CD4-positive, CD25-positive, alpha-beta regulatory T cell (primary cell): ENCODE results near the gene TMEM161A. TPM values are rescaled to one million over a fixed set of nuclear protein-coding genes. Genes with fewer than 3 reads are reported as not detected.

Source experiments
- ATAC-seq, 2 donors: fragments of 150-1000 bp; cut with Tn5 transposase; one replicate each; pipeline ENCODE4 v1.10.0; 2021; ENCODE audit warnings: low read depth in 2 of 2, moderate number of reproducible peaks in 2 of 2, moderate library complexity in 1 of 2
- DNase-seq, 3 donors: peaks; one replicate each; pipeline versions ENCODE4 v3.0.0 to v3.0.0-alpha.2; 2012 to 2022; ENCODE audit warnings: mixed read lengths in 1 of 3
- H3K27ac ChIP-seq: one replicate; pipeline ENCODE4 v1.7.0; 2013; ENCODE audit warnings: mild to moderate bottlenecking, low read length; ENCODE audit not compliant: insufficient read depth, poor library complexity, severe bottlenecking
- H3K27me3 ChIP-seq: one replicate; pipeline ENCODE4 v1.7.0; 2013; ENCODE audit warnings: low read length; ENCODE audit not compliant: control insufficient read depth, insufficient read depth
- H3K36me3 ChIP-seq: one replicate; pipeline ENCODE4 v1.7.0; 2013; ENCODE audit warnings: mild to moderate bottlenecking, low read length, moderate library complexity; ENCODE audit not compliant: control insufficient read depth, insufficient read depth
- H3K4me1 ChIP-seq: 2 replicates; pipeline ENCODE4 v1.7.0; 2013; ENCODE audit warnings: mild to moderate bottlenecking, low read length; ENCODE audit not compliant: insufficient read depth, control insufficient read depth, poor library complexity, severe bottlenecking
- H3K4me3 ChIP-seq: one replicate; pipeline ENCODE4 v1.7.0; 2013; ENCODE audit warnings: low read depth, mild to moderate bottlenecking, low read length, moderate library complexity
- H3K9me3 ChIP-seq, 2 experiments: 1 replicate in 1 of 2; 2 replicates in 1 of 2; pipeline ENCODE4 v1.7.0; 2013; ENCODE audit warnings: low read length in 2 of 2, mild to moderate bottlenecking in 1 of 2, moderate library complexity in 1 of 2; ENCODE audit not compliant: control insufficient read depth in 2 of 2
- H3K27ac Mint-ChIP-seq, 3 donors: one replicate each; pipeline ENCODE4 v1.8.0; 2020 to 2022; ENCODE audit warnings: mild to moderate bottlenecking in 3 of 3, mixed read lengths in 3 of 3, moderate library complexity in 2 of 3
- H3K27me3 Mint-ChIP-seq: one replicate; pipeline ENCODE4 v1.8.0; 2022; ENCODE audit warnings: mild to moderate bottlenecking, mixed read lengths
- H3K36me3 Mint-ChIP-seq: one replicate; pipeline ENCODE4 v1.8.0; 2020; ENCODE audit warnings: mixed read lengths
- H3K4me1 Mint-ChIP-seq, 4 donors: one replicate each; pipeline ENCODE4 v1.8.0; 2020 to 2022; ENCODE audit warnings: mixed read lengths in 4 of 4, mild to moderate bottlenecking in 1 of 4
- H3K4me3 Mint-ChIP-seq, 4 donors: one replicate each; pipeline ENCODE4 v1.8.0; 2020 to 2022; ENCODE audit warnings: mild to moderate bottlenecking in 4 of 4, mixed read lengths in 4 of 4, moderate library complexity in 3 of 4
- H3K9me3 Mint-ChIP-seq, 7 donors: one replicate each; pipeline ENCODE4 v1.8.0; 2020 to 2022; ENCODE audit warnings: mixed read lengths in 7 of 7, mild to moderate bottlenecking in 3 of 7, moderate library complexity in 2 of 7
- polyA plus RNA-seq, 4 donors: library from polyadenylated mRNA; unstranded; fragments of 300-500 nt; fragmentation: Illumina TruSeq; gene quantifications; one replicate each; pipeline ENCODE4 v1.2.3, GENCODE V29; 2021
- total RNA-seq: library from RNA; stranded (reverse); gene quantifications from one replicate; pipeline ENCODE4 v1.2.3, GENCODE V29; 2022

The TMEM161A gene
- total RNA-seq (15.6 TPM), polyA plus RNA-seq (10 to 100 TPM; 24.0 to 26.0 (median 24.8) TPM)

DNA sequence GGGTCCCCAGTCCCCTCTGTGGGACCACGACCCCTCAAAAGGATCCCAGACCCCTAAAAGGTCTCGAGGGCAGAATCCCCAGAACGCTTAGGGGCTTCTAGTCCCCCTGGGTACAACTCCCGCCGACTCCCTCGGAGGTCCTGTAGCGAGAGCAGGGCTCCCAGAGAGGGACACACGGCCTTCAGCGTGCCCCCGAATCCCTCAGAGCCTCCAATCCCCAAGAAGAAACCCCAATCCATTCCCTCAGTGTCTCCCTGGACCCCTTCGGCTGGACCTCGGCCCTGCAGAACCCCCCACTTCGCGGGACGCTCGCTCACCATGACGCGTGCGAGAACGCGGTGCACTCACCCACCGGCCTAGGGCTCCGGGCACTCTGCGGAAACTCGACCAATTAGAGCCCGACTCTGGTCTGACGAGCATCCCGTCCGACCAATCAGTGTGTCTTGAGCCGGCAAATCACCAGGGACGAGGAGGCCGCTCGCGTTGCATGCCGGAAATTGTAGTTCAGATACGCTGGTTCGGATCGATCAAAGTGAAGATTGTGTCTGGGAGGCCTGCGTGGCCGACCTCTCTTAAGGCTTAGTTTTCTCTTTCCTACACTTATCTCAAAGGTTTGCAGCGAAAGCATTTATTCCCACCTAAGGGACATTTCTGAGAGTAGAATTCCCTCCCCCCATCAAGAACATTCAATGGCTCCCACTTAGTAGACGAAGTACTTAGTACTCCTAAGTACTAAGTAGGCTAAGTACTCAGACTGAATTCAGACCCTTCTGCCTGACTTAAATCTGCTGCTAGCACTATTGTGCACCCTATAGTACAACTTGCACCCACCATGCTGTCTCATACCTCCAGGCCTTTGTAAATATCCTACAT lies at the start of gene TMEM161A:
Gene TMEM161A, minus strand, starts transcription at position 370 of the 873 bp plus-strand sequence. Its CDS starts 50 bp downstream, at position 320.
- no peaks in the 10 kb centered on the region for H3K36me3 Mint-ChIP-seq

DNA sequence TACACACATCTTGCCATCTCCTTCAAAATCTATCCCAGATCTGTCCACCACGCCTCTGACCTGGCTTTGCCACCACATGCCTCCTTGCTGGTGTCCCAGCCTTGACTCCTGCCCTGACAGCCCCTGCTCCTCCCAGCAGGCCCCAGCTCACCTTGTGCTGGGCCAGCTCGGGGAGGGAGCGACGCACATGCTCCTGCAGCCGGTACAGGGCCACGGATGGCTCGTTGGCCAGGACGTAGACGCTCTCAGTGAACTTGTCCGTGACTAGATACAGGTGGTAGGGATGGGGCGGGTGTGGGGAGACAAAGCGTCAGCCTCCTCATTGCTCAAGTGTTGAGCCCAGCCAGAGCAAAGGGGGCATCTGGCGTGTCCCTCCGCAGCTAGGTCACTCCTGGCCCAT lies 48.5 kb upstream of the TMEM161A start:
- DNase-seq (no peak), ATAC-seq (no peak)
- H3K4me1 ChIP-seq, result peaks cover 22% of the 10 kb centered on the region
- H3K36me3 ChIP-seq, result peaks cover 16% of the 10 kb centered on the region
- H3K27me3 ChIP-seq, result no peaks in the 10 kb centered on the region
- peak overlapping the region in 2 of 4 donors; percentile 68 to 75 for H3K4me3 Mint-ChIP-seq
- no peaks in the 10 kb centered on the region for H3K9me3 Mint-ChIP-seq
- peaks cover 16% of the 10 kb centered on the region for H3K36me3 Mint-ChIP-seq
- peaks cover 0 to 44% (median 25%) of the 10 kb centered on the region in 4 donors for H3K4me1 Mint-ChIP-seq
- no peak overlapping the region for H3K4me3 ChIP-seq
- no peaks in the 10 kb centered on the region for H3K27me3 Mint-ChIP-seq
- H3K9me3 ChIP-seq, result no peaks in the 10 kb centered on the region
- peak overlapping the region in 2 of 3 donors; percentile 11 to 44 for H3K27ac Mint-ChIP-seq
- no peak overlapping the region for H3K27ac ChIP-seq

More for the DNA sequence above, at the start of gene TMEM161A:
- DNase-seq (peak; percentile 94 to 99 (median 95)), ATAC-seq (peak; percentile 100)
- H3K9me3 Mint-ChIP-seq, result no peaks in the 10 kb centered on the region
- H3K4me3 Mint-ChIP-seq, result peak within 1 kb of the TSS; percentile 90 to 99 (median 96)
- no peaks in the 10 kb centered on the region for H3K9me3 ChIP-seq
- no peaks in the 10 kb centered on the region for H3K27me3 ChIP-seq
- H3K27ac ChIP-seq, result peak within 1 kb of the TSS; percentile 57
- peak within 1 kb of the TSS; percentile 76 for H3K4me3 ChIP-seq
- H3K27me3 Mint-ChIP-seq, result no peaks in the 10 kb centered on the region
- H3K36me3 ChIP-seq, result no peaks in the 10 kb centered on the region
- H3K4me1 ChIP-seq, result peaks cover 19% of the 10 kb centered on the region
- peaks cover 6 to 41% (median 20%) of the 10 kb centered on the region in 4 donors for H3K4me1 Mint-ChIP-seq
- peak within 1 kb of the TSS; percentile 72 to 99 (median 93) for H3K27ac Mint-ChIP-seq

DNA sequence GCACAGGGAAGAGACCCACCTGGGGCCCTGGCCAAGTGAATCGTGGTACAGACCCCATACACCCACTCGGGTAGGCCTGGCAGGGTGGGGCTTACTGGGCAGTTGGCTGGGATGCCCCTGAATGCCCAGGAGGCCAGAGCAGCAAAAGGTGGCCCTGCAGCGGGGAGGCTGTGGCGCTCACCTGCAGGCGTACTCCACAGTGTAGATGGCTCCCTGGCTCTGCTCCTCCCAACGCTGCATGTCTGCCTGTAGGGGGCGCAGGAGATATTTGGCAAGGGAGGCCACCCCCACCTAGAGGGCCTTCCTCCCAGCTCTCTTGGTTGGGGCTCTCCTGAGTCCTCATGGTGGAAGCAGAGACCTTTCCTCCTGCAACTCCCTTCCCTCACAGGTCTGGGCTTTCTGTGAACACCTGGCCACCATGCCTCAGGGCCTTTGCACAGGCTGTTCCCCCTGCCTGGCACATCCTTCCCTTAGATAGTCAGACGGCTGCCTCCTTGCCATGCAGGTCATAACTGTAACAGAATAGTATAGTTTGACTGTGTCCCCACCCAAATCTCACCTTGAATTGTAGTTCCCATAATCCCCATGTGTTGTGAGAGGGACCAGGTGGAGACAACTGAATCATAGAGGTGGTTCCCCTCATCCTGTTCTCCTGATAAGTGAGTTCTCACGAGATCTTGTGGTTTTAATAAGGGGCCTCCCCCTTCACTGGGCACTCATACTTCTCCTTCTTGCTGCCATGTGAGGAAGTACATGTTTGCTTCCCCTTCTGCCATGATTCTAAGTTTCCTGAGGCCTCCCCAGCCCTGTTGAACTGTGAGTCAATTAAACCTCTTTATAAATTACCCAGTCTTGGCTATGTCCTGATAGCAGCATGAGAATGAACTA lies 47.8 kb upstream of the TMEM161A start:
- no peaks in the 10 kb centered on the region for H3K9me3 Mint-ChIP-seq
- Histone ChIP-seq H3K9me3 (no peaks in the 10 kb centered on the region), H3K27ac (no peak overlapping the region), H3K27me3 (no peaks in the 10 kb centered on the region), H3K4me1 (peaks cover 16% of the 10 kb centered on the region), H3K36me3 (peaks cover 20% of the 10 kb centered on the region), H3K4me3 (no peak overlapping the region)
- H3K4me3 Mint-ChIP-seq, result peak overlapping the region in 2 of 4 donors; percentile 68 to 75
- DNase-seq (peak; percentile 46 to 69 (median 60)), ATAC-seq (peak; percentile 77 to 84)
- peaks cover 0 to 38% (median 23%) of the 10 kb centered on the region in 4 donors for H3K4me1 Mint-ChIP-seq
- no peaks in the 10 kb centered on the region for H3K27me3 Mint-ChIP-seq
- H3K27ac Mint-ChIP-seq, result peak overlapping the region in 2 of 3 donors; percentile 12 to 44
- H3K36me3 Mint-ChIP-seq, result peaks cover 19% of the 10 kb centered on the region

GRCh38 chr19:19181488-19181998 lies 43.3 kb upstream of the TMEM161A start:
- H3K4me3 Mint-ChIP-seq, result no peak overlapping the region
- H3K9me3 ChIP-seq, result no peaks in the 10 kb centered on the region
- H3K36me3 ChIP-seq, result peaks cover 27% of the 10 kb centered on the region
- ATAC-seq (no peak), DNase-seq (no peak)
- no peaks in the 10 kb centered on the region for H3K27me3 ChIP-seq
- H3K9me3 Mint-ChIP-seq, result no peaks in the 10 kb centered on the region
- no peak overlapping the region for H3K27ac ChIP-seq
- H3K4me1 Mint-ChIP-seq, result peaks cover 0 to 10% (median 7%) of the 10 kb centered on the region in 4 donors
- H3K4me1 ChIP-seq, result no peaks in the 10 kb centered on the region
- no peak overlapping the region for H3K4me3 ChIP-seq
- peaks cover 18% of the 10 kb centered on the region for H3K36me3 Mint-ChIP-seq
- H3K27me3 Mint-ChIP-seq, result no peaks in the 10 kb centered on the region
- peak overlapping the region in 1 of 3 donors; percentile 38 for H3K27ac Mint-ChIP-seq

GRCh38 chr19:19179548-19180441 lies 41.5 kb upstream of the TMEM161A start:
- H3K4me1 ChIP-seq, result peaks cover 5% of the 10 kb centered on the region
- ATAC-seq, result no peak
- H3K27ac ChIP-seq, result no peak overlapping the region
- peaks cover 24% of the 10 kb centered on the region for H3K36me3 ChIP-seq
- no peak overlapping the region for H3K4me3 ChIP-seq
- Mint-ChIP-seq H3K9me3 (no peaks in the 10 kb centered on the region), H3K27me3 (no peaks in the 10 kb centered on the region), H3K4me3 (no peak overlapping the region), H3K36me3 (peaks cover 12% of the 10 kb centered on the region), H3K27ac (no peak overlapping the region), H3K4me1 (peaks cover 0 to 6% (median 1%) of the 10 kb centered on the region in 4 donors)
- DNase-seq, result no peak
- H3K27me3 ChIP-seq, result no peaks in the 10 kb centered on the region
- H3K9me3 ChIP-seq, result no peaks in the 10 kb centered on the region

DNA sequence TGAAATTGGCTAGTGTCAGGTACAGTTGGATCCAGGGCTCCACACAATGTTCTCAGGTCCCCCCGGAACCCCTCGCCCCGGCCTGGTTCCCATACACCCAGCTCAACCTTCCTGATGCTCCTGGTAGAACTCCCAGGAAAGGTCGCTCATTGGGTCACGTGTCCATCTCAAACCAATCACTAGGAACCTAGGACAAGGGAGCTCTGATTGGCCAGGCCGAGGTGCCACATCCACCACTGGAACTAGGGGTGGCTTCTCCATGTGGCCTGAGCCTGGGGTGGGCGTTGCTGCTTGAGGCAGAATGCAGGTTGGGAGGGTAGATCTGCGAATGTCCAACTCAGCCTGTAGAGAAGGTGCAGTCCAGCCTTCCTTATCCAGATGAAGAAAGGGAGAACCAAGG lies 38.7 kb upstream of the TMEM161A start:
- Mint-ChIP-seq H3K9me3 (no peaks in the 10 kb centered on the region), H3K27me3 (no peaks in the 10 kb centered on the region), H3K36me3 (peaks cover 9% of the 10 kb centered on the region), H3K4me1 (peaks cover 0 to 3% (median 1%) of the 10 kb centered on the region in 4 donors), H3K27ac (no peak overlapping the region), H3K4me3 (no peak overlapping the region)
- Histone ChIP-seq H3K4me1 (peaks cover 6% of the 10 kb centered on the region), H3K4me3 (no peak overlapping the region), H3K27ac (no peak overlapping the region), H3K27me3 (no peaks in the 10 kb centered on the region), H3K36me3 (peaks cover 18% of the 10 kb centered on the region), H3K9me3 (no peaks in the 10 kb centered on the region)
- ATAC-seq (no peak), DNase-seq (no peak)
